ENCODE data around the gene SUMF1. TPM values are rescaled to one million over a fixed set of nuclear protein-coding genes. Genes with fewer than 3 reads are reported as not detected.

The SUMF1 gene
- total RNA-seq, 1 donor = 94.5 TPM

DNA sequence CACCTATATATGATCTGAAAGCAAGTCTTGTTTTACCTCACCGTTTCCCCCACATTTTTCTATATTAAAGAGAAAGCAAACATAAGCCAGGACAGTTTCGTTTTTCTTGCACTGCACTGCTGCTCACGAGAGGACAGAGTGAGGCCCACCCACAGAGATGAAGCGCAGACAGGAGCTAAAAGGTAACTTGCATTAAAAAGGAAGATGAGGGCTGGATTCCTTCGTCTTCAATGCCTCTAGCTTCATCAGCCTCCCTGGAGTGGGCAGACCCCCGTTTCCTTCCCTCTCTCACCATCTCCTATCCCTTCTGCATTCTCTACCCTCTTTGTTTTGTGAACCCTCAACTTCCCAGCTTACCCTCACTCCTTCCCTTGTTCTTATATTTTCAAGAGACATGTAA lies 18.9 kb downstream of the SUMF1 start:
- Histone ChIP-seq H3K27ac (ENCODE audit: low read depth, low read length) (no peak overlapping the region), H3K4me1 (ENCODE audit: insufficient read depth, low read length) (no peaks in the 10 kb centered on the region), H3K27me3 (ENCODE audit: insufficient read depth, low read length) (no peaks in the 10 kb centered on the region), H3K9me3 (ENCODE audit: low read depth, low read length) (no peaks in the 10 kb centered on the region), H2AFZ (ENCODE audit: low read length) (no peak overlapping the region), H4K20me1 (ENCODE audit: insufficient read depth, low read length) (no peaks in the 10 kb centered on the region), H3K4me3 (ENCODE audit: insufficient read depth, low read length) (no peak overlapping the region), H3K79me2 (ENCODE audit: insufficient read depth, low read length) (no peaks in the 10 kb centered on the region), H3K4me2 (ENCODE audit: insufficient read depth, low read length) (no peak overlapping the region), H3K36me3 (ENCODE audit: insufficient read depth, low read length) (peaks cover 2% of the 10 kb centered on the region)
- TF ChIP-seq, protein P1, sequence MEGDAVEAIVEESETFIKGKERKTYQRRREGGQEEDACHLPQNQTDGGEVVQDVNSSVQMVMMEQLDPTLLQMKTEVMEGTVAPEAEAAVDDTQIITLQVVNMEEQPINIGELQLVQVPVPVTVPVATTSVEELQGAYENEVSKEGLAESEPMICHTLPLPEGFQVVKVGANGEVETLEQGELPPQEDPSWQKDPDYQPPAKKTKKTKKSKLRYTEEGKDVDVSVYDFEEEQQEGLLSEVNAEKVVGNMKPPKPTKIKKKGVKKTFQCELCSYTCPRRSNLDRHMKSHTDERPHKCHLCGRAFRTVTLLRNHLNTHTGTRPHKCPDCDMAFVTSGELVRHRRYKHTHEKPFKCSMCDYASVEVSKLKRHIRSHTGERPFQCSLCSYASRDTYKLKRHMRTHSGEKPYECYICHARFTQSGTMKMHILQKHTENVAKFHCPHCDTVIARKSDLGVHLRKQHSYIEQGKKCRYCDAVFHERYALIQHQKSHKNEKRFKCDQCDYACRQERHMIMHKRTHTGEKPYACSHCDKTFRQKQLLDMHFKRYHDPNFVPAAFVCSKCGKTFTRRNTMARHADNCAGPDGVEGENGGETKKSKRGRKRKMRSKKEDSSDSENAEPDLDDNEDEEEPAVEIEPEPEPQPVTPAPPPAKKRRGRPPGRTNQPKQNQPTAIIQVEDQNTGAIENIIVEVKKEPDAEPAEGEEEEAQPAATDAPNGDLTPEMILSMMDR (IDR thresholded peaks at IDR 0.05; ENCODE audit: extremely low read depth, low read depth, low read length) = no peak
- no peak for DNase-seq (ENCODE audit: insufficient read length, low spot score, missing footprints)

DNA sequence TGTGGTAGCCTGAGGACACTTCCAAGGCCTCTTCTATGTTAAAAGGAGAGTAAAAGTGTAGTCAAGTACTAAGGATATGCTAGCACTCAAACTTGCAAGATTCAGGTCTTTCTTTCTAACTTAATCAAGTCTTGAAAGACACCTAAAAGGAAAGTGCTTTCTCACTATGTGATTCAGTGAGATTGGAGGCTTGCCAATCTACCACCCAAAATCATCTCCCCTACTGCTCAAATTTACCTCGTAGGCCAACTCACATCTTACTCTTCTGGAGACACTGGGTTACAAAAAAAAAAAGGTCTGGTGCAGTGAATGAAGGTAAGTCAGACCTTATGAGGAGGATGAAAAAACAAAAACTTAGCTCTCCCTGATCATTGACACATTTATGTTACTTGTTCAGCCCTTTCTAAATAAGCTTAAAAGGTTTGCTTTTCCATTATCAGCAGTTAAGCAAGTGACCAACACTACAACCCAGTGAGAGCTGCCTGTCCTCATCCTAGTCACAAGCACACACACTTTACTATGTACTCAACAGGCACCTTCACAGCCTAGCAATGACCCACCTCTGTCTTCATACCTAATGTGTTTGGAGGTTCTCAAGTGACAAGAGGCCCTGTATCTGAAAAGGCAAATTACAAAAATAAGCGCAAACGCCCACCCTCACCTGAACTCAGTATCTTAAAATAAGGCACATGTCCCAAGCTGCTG lies 19.6 kb downstream of the SUMF1 start:
- H2AFZ ChIP-seq (ENCODE audit: low read length) = no peak overlapping the region
- no peaks in the 10 kb centered on the region for H4K20me1 ChIP-seq (ENCODE audit: insufficient read depth, low read length)
- DNase-seq (ENCODE audit: insufficient read length, low spot score, missing footprints) = no peak
- TF ChIP-seq, protein P1 (IDR thresholded peaks at IDR 0.05; ENCODE audit: extremely low read depth, low read depth, low read length) = no peak
- no peak overlapping the region for H3K4me2 ChIP-seq (ENCODE audit: insufficient read depth, low read length)
- H3K27ac ChIP-seq (ENCODE audit: low read depth, low read length) = no peak overlapping the region
- no peaks in the 10 kb centered on the region for H3K4me1 ChIP-seq (ENCODE audit: insufficient read depth, low read length)
- H3K9me3 ChIP-seq (ENCODE audit: low read depth, low read length) = no peaks in the 10 kb centered on the region
- no peak overlapping the region for H3K4me3 ChIP-seq (ENCODE audit: insufficient read depth, low read length)
- H3K36me3 ChIP-seq (ENCODE audit: insufficient read depth, low read length) = peaks cover 2% of the 10 kb centered on the region
- no peaks in the 10 kb centered on the region for H3K79me2 ChIP-seq (ENCODE audit: insufficient read depth, low read length)
- no peaks in the 10 kb centered on the region for H3K27me3 ChIP-seq (ENCODE audit: insufficient read depth, low read length)

DNA sequence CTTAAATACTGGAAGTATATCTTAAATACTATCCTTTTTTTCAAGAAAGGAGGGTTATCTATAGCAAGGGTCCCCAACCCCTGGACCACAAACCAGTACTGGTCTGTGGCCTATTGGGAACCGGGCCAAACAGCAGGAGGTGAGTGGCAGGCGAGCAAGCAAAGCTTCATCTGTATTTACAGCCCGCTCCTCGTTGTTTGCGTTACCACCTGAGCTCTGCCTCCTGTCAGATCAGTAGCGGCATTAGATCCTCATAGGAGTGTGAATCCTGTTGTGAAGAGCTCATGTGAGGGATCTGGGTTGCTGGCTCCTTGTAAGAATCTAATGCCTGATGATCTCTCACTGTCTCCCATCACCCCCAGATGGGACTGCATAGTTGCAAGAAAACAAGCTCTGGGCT lies 26.1 kb downstream of the SUMF1 start:
- no peak overlapping the region for H2AFZ ChIP-seq (ENCODE audit: low read length)
- no peak for DNase-seq (ENCODE audit: insufficient read length, low spot score, missing footprints)
- no peaks in the 10 kb centered on the region for H3K79me2 ChIP-seq (ENCODE audit: insufficient read depth, low read length)
- no peak overlapping the region for H3K4me3 ChIP-seq (ENCODE audit: insufficient read depth, low read length)
- H3K27me3 ChIP-seq (ENCODE audit: insufficient read depth, low read length) = no peaks in the 10 kb centered on the region
- H3K4me1 ChIP-seq (ENCODE audit: insufficient read depth, low read length) = no peaks in the 10 kb centered on the region
- no peaks in the 10 kb centered on the region for H3K36me3 ChIP-seq (ENCODE audit: insufficient read depth, low read length)
- TF ChIP-seq, protein P1 (IDR thresholded peaks at IDR 0.05; ENCODE audit: extremely low read depth, low read depth, low read length) = no peak
- no peaks in the 10 kb centered on the region for H4K20me1 ChIP-seq (ENCODE audit: insufficient read depth, low read length)
- no peak overlapping the region for H3K4me2 ChIP-seq (ENCODE audit: insufficient read depth, low read length)
- no peaks in the 10 kb centered on the region for H3K9me3 ChIP-seq (ENCODE audit: low read depth, low read length)
- no peak overlapping the region for H3K27ac ChIP-seq (ENCODE audit: low read depth, low read length)

DNA sequence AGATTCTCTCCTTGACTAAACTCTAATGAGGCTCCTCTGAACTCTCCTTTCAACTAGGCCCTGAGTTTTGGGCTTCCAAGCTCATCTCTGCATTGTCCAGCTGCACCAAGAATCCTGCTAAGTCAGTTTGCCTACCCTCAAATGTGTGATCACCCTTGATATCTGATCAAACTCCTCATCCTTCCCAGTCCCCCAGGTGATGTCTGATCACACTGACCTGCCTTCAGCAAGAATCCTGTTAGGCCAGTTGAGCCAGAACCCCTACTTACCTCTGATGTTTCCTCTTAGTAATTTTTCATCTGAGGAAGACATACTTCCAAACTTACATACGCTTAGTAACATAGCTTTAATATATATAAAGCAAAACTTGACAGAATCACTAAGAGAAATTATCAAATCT lies 28.8 kb downstream of the SUMF1 start:
- Histone ChIP-seq H3K36me3 (ENCODE audit: insufficient read depth, low read length) (no peaks in the 10 kb centered on the region), H2AFZ (ENCODE audit: low read length) (no peak overlapping the region), H3K4me3 (ENCODE audit: insufficient read depth, low read length) (no peak overlapping the region)

More for the DNA sequence above, 28.8 kb downstream of the SUMF1 start:
- Histone ChIP-seq H3K27ac (ENCODE audit: low read depth, low read length) (no peak overlapping the region), H3K79me2 (ENCODE audit: insufficient read depth, low read length) (no peaks in the 10 kb centered on the region), H3K27me3 (ENCODE audit: insufficient read depth, low read length) (no peaks in the 10 kb centered on the region), H3K9me3 (ENCODE audit: low read depth, low read length) (no peaks in the 10 kb centered on the region), H3K4me1 (ENCODE audit: insufficient read depth, low read length) (no peaks in the 10 kb centered on the region), H4K20me1 (ENCODE audit: insufficient read depth, low read length) (no peaks in the 10 kb centered on the region), H3K4me2 (ENCODE audit: insufficient read depth, low read length) (no peak overlapping the region)
- TF ChIP-seq, protein P1 (IDR thresholded peaks at IDR 0.05; ENCODE audit: extremely low read depth, low read depth, low read length) = no peak
- no peak for DNase-seq (ENCODE audit: insufficient read length, low spot score, missing footprints)
